Neural progenitor cell (in vitro differentiated cells): ENCODE results near the gene HOXD11.

Experiments used
- CTCF ChIP-seq: fragments of 200-600 bp; sonication (generic); IDR thresholded peaks from 2 replicates; pipeline ENCODE4 v1.5.1; 2017; ENCODE audit warnings: antibody characterized with exemption, mild to moderate bottlenecking
- EZH2 ChIP-seq: fragments of 200-600 bp; sonication (generic); IDR thresholded peaks from 2 replicates; pipeline ENCODE4 v1.6.1; 2017; ENCODE audit warnings: antibody characterized with exemption, mild to moderate bottlenecking, moderate library complexity

- TF ChIP-seq CTCF = no peak
- TF ChIP-seq EZH2 = peak; percentile 91
Measured at GRCh38 chr2:176072951-176073904, 33.9 kb upstream of the HOXD11 start.
